GM21423 (cell line): ENCODE measurements around the gene GABRE.

Experiments used
- ATAC-seq: cut with Tn5 transposase; IDR thresholded peaks from one replicate; pipeline ENCODE4 v1.9.1; 2021; ENCODE audit warnings: mild to moderate bottlenecking, moderate library complexity; ENCODE audit not compliant: unreplicated experiment

GABRE gene, protein sequence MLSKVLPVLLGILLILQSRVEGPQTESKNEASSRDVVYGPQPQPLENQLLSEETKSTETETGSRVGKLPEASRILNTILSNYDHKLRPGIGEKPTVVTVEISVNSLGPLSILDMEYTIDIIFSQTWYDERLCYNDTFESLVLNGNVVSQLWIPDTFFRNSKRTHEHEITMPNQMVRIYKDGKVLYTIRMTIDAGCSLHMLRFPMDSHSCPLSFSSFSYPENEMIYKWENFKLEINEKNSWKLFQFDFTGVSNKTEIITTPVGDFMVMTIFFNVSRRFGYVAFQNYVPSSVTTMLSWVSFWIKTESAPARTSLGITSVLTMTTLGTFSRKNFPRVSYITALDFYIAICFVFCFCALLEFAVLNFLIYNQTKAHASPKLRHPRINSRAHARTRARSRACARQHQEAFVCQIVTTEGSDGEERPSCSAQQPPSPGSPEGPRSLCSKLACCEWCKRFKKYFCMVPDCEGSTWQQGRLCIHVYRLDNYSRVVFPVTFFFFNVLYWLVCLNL

DNA sequence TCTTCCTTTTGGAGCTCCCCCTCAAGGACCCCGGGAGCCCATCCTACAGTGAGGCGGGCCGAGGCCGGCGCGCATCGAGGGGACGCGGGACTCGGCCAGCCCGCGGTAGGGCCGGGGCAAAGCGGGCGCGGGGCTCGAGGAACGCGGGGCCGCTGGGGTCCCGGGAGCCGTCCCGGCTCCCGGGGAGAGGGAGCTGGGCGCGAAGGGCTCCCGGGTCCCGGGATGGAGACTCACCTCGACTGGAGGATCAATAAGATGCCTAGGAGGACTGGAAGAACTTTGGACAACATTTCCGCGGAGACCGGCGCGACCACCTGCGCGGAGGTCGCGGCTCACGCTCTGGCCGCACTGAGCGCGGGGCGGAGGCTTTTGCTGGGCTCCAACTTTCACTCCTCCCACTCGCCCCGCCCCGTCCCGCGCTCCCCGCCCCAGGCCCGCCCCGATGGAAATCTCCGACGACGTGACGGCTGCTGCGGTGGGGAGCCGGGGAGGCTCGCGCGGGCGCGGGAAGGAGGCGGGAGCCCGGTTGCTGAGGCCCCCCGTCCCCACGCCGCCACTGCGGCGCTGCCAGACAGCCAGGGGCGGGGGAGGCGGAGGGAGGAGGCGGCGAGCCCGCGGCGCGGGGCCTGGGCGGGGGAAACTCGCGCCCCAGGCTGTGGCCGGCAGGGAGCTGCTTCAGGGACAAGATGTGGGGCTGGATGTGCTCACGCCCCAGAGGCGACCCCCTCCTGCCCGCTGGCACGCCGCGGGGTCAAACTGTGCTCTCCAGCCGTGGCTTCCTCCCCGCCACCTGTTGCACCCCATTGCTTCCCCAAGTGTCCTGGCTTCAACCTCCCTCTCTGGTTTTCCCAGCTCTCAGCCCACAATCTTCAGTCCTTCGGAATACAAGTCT, at the start of gene GABRE:
GABRE (minus strand) TSS at position 341 of the 892 bp plus-strand sequence; CDS start at position 290, 51 bp downstream.
- ATAC-seq = no peak

DNA sequence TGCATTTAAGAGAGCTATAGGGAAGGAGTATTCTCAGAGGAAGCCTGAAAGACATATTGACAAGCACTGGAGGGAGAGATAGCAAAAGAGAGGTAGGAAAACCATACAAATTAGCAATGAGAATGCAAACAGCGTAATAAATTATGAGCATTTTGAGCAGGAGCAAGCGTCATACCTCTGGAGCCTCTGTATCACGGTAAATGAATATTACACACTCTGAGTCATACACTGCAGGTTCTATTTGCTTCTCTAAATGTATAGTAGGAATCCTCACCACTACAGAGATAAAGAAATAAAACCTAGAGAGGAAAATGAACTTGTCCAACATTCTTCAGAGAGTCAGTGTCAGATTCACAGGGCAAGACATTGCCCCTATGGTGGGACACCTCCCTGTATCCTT, 46.4 kb upstream of the GABRE start:
- ATAC-seq = no peak

DNA sequence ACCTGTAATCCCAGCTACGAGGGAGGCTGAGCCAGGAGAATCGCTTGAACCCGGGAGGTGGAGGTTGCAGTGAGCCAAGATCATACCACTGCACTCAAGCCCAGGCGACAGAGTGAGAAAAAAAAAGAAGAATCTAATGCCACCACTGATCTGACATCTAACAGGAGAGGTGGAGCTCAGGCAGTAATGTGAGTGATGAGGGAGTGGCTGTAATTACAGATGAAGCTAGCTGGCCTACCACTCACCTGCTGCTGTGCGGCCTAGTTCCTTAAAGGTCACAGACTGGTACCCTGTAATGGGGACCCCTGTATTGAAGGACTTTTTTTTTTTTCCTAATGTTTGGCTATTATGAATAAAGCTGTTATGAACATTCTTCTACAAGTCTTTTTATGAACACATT, 25.3 kb upstream of the GABRE start:
- no peak for ATAC-seq

DNA sequence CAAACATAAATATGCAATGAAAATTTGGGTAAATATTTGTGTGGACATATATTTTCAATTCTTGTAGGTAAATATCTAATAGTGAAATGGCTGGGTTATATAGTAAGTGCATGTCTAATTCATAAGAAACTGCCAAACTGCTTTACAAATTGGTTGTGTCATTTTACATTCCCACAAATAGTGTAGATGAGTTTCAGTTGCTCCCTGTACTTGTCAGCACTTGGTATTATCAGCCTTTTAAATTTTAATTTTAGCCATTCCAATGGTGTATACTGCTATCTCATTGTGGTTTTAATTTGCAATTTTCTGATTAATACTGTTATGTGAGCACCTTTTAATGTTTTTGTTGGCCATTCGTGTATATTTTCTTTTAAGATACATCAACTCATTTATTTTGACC, 23.1 kb upstream of the GABRE start:
- ATAC-seq = no peak

DNA sequence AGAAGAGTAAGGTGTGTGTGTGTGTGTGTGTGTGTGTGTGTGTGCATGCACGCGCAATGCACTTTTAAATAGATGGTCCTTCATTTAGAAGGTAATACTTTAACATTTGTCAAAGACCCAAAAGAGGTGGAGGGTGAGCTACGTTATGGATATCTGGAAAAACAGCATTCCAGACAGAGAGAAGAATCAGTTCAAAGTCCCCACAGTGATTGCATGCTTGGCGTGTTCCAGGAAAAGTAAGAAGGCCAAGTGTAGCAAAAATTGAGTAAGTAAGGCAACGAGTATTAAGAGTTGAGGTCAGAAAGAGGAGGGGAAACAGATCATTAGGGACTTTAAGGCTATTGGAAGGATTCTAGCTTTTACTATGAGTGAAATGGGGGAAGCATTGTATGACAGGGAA, 21.9 kb upstream of the GABRE start:
- no peak for ATAC-seq

DNA sequence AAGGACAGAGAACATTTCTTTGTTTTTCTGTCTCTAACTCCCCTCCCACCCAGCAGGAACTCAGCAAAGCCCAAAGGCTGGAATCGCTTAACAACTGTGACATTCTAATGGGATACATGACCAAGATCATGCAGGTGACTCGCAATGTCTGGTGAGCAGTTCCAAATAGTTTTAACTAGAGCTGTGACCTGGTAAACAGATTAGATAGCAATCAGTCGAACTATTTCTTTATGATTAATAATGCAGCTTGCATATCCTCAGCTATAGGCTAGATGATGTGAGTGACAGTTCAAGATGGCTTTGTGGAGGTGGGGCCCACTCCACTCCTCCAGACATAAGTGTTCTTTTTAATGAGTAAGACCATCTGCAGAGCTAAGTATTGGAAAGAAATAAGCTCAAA, 20.0 kb upstream of the GABRE start:
- ATAC-seq = no peak

DNA sequence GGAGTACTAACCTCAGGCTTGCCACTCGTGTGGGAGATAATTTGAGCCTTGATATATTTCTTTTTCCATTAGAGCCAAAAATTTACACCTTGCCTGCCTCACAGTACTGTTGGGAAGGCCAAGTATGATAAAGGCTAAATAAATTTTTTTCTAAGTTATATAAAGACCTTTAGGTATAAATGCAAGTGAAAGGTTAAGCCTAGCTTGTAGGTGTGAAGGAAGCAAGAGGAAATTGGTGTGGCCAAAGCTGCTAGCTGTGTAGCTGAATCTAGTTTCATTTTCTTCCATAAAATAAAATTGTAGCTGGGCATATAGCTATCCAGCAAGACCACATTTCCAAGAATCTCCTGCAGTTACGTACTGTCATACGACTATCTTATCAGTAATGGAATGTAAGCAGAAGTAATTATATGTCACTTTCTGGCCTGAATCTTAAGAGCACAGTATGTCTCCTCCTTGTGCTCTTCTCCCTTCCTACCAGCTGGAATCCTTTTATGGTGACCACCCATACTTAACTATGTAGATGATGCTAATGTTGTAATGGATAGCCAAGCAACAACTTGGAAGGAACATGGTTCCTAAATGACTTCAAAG, 14.3 kb upstream of the GABRE start:
- ATAC-seq = no peak

DNA sequence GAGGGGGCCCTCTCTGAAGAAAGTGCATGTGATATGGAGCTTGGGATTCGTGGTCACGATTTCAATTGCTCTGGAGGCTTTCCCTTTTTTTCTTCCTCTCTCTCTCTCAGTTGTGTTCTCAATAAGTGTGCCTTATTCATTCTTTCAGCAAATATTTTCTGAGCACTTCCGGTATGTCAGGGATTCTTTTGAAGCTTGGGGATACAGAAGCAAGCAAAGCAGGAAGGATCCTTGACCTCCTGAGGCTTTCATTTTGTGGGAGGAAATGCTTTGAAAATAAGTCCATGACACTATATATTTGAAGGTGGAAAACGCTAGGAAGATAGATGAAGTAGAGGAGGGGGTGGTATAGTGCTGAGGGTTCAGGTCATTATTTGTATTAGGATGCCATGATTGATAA, 12.6 kb upstream of the GABRE start:
- ATAC-seq = no peak

DNA sequence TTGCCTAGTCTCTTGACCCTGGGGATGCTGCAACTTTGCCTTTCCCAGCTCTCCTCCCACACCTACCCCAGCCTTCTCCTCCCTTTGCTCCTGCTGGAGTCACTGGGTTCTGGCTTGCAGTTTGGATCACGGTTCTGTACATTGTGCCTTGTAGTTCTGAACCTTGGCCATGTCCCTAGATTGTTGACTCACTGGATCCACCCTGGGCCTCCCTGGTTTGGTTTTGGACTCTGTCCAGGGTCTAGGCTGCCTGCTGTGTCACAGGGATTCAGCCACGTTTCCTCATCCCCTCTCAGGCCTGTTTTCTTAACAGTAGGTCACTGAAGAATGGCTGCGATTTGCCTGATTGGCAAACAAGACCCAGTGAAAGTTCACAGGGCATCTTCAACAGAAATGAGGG, 11.5 kb upstream of the GABRE start:
- ATAC-seq = no peak

DNA sequence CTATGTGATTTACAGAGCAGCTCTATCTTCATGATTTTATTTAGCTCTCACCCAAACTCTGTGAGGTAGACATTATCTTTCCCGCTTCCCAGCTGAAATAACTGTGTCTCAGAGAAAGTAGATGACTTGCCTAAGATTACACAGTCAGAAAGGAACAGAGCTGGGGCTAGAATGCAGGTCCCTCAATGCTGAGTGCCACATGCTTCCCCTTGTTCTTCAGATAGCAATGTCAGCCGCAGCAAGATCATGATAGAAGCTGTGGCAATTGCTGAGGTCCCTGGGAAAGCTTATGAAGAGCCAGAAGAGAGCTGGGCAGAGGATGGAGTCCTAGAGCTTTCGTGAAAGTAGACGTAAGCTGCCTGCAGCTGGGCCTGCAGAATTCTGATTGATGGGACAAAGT, 11.1 kb upstream of the GABRE start:
- ATAC-seq = no peak

DNA sequence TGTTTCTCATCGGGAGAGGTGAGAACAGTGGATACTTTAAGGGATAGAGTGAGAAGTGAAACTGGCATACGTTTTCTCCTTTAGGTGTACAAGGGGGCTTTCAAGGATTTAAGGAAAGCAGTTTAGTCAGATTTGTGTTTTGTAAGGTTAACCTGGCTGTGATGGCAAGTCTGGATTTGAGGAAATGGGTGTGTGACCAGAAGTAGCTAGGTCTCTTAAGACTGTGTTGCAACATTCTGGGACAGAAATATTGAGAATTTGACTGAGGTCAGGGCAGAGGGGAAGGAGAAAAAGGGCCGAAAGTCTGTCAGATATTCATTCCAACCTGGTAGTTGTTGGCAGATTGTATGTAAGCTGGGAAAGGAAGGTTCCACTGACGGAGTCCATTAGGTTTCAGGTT, 10.4 kb upstream of the GABRE start:
- ATAC-seq = no peak

DNA sequence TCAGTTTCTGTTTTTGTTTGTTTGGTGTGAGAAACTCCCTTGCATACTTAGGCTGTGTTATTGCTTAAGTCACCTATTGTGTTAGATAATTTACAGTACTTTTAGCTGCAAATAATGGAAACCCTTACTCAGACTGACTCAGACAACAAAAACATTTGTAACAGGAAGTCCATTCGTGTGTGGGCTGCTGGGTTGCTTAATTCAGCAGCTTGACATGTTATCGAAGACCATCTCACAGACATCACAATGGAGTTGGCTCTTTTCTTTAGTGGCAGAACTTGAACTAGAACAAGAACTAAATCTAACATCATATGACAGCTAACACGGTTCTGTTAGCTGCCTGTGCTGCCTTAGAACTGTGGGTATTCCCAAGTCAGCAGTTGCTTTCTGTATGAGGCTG, 9.9 kb upstream of the GABRE start:
- ATAC-seq = no peak

DNA sequence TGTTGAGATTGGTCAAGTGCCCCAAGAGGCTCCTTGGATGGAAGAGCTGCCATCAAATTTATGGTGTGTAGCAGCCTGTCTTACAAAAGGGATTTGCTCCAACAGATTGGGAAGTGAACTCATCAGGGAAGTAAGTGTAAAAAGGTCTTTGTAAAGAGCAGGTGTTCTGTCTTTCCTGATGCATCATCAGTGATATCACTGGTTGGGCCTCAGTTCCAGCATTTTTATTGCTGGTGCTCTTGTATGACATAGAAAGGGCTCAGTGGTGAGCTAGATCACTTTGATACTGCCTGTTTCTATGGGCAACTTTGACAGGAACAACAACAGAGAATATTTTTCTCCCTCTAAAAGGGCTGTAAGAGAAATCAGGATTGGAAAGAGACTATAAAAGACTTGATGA, 8.7 kb upstream of the GABRE start:
- ATAC-seq = no peak

DNA sequence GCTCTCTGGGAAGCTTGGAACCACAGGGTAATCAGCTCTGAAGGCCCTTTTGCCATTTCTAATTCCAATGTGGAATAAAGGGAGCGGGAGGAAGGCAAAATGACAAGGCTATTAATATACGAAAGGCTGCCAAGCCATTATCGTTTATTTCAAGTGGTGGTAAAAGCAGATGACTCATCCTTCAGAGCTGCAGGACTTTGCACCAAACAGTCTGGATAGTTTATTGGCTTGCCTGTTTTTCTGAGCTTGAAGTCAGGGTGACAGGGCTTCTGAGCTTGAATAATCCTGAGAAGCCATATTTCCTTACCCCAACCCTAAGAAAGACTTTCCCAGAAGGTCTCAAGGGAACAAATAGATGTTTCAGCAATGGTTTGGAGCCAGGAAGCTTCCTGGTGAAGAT, 7.7 kb upstream of the GABRE start:
- no peak for ATAC-seq

DNA sequence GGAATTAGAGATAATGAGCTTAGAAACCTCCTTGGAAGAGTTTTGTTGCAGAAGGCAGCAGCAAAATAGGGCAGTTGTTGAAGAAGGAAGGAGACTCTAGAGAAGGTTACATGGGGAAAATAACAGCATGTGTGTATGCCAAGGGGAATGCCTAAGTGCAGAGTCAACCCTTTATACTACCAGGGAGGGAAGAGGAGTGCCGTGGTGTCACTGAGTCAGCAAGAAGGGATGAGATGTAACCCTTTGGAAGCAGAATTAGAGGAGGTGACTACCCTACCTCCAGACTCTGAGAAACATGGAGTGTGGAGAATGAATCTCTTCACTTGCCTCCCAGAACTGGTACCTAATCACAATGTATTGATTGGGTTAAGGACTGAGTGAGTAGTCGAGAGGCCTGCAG, 6.7 kb upstream of the GABRE start:
- no peak for ATAC-seq

DNA sequence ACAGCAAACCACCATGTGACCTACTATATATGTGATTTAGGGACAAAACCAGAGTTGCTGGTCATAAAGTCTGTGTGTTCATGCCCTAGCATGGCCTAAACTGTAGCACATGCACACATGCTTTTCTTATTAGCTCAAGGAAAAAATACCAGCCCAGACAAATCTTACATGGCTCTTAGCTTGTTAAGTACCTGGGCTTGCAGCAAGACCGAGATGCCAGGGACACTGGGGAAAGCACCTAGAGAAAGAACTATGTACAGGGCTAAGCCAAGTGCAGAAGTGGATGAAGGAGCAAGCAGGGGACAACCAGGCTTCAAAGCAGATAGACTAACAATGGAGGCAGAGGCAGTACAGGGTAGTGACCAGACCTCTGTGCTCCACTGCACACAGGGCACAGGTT, 3.4 kb upstream of the GABRE start:
- no peak for ATAC-seq

DNA sequence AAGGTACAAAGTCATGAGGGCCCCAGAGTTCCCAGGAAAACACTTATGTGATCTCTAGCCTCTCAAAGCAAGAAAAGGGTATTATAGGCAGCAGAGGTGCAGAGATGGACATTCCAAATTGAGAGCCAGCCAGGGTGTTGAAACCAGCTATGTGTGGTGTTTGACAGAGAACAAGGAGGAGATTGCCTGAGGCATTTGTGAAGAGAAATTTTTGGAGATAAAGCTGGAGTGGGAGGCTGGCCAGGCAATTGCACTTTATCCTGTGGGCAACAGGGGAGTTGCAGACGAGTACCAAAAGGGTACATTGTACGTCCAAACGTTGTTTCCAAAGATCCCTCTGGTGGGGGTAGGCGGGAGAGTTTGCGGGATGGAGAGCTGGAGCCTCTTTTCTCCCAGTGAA, 2.5 kb upstream of the GABRE start:
- no peak for ATAC-seq

DNA sequence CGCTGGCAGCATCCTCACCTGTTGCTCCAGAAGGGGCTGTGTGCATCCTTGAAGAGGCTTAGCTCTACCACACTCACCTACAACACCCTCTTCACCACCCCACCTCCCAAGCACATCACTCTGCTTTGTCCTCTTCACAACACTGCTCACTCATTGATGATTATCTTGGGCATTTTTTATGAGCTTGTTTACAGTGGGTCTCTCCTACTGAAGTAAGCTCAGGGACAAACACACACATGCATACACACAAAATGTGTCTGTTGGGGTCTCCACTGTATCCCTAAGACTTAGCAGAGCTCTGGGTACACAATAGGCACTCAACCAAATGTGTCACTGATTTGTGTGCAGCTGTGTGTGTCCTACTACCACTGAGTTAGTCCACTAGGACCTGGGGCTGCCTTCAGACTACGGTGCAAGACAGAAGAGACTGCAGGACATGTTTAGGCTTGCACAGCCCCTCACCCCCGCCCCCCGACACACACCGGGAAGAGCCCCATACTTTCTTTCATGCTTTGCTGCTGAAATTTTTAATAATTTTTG, 1.3 kb upstream of the GABRE start:
- no peak for ATAC-seq

DNA sequence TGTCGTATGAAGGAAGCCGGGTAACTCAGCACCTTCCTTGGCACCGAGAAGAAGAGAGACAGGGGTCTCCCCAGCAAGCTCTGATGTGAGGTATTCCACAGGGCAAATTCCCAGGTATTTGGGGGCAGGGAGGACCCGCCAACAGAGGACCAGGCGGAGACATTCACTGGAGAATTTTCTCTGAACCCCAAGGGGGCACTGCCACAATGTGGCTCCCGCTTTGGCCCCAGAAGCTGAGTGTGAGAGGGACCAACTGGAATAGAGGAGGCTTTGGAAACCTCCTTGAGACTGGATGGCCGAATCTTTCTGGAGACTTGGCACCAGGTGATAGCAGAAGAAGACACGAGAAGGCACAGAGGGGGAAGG, 735 bp upstream of the GABRE start:
- ATAC-seq = no peak

DNA sequence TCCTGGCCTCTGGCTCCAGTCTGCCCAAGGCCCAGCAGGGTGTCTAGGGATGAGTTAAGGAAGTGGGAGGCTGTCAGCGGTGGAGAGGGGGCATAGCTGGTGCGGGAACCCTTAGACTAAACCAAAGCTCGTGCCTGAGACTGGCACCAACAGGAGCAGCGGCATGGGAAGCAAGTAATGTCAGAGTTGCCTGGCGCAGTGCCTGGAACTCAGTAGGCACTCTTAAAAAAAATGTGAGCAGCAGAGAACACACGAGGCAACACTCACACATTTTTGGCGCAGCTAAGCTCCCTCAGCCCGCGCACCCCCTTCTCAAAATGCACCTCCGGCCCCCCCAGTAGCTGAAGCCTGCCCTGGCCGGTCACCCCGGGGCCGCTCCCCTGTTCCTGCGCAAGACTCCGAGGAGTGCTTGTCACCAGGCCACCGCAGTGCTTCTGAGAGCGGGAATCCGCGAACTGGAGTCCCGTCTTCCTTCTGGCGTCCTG, 583 bp downstream of the GABRE start:
- no peak for ATAC-seq

DNA sequence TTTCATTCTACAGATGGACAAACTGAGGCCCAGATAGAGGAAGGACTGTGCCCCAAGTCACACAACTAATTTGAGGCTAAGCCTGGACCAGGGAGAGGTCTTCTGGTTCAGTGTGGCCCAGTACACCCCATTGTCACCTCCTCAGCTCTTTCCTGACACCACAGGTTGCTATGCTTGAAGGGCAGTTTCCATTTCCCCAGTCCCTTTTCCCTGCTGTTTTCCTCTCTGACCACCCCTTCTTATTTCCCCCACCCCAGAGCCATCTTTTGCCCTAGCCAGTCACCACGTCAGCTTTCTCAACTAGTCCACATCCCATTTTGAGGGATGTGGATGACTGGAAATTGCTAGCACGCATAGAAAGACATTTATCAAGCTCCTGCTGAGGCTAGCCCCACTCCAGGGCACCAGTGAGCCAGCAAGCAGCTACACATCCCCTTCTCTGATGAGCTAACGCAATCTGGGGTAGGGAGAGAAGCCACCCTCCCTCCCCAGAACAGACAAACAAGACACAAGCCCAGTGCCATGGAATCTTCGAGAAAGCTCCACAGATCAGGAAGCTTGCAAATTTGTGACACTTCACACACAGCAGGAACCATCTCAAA, 1.3 kb downstream of the GABRE start:
- ATAC-seq = no peak
